GM18507 (cell line): Measurements from ENCODE around the gene SLC17A3.

Experiments
- DNase-seq: peaks from one replicate; pipeline ENCODE4 v3.0.0; 2011; ENCODE audit warnings: low read depth; ENCODE audit not compliant: insufficient read length; ENCODE audit errors: extremely low spot score
- FAIRE-seq: peaks from 2 replicates; lab custom pipeline; 2011; peaks lifted over from hg19 to GRCh38; lab: Jason Lieb, UNC

Gene SLC17A3

DNA sequence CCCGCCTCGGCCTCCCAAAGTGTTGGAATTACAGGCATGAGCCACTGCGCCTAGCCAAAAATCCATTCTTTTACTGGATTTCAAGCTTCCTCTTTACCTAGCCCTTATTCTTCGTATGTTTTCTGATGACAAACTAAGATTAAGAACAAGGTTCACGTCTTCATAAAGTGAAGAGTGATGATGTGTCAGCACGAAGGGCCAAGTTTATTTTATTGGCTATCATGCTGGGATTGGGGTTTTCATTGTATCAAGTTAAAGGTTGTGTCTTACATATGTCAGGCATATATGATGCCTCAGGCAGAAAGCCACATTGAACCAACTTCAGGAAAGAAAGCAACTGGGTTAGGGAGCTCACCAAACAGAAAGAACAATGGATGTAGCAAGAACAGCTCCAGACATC lies 19.7 kb upstream of the SLC17A3 start:
- DNase-seq (no peak), FAIRE-seq (no peak)

DNA sequence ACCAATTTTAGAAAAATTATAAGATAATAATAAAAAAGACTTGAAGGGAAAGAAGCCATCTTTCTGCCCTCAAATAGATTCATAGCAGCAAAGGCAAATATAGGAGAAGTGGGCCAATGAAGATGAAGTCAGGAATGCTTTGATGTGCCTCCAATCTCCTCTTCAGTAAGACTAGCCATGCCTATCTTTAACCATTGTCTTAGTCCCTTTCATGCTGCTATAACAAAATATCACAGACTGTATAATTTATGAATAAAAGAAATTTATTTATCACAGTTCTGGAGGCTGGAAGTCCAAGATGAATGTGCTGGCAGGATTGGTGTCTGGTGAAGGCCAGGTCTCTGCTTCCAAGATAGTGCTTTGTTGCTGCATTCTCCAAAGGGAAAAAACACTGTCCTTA lies 18.8 kb upstream of the SLC17A3 start:
- DNase-seq (no peak), FAIRE-seq (no peak)

DNA sequence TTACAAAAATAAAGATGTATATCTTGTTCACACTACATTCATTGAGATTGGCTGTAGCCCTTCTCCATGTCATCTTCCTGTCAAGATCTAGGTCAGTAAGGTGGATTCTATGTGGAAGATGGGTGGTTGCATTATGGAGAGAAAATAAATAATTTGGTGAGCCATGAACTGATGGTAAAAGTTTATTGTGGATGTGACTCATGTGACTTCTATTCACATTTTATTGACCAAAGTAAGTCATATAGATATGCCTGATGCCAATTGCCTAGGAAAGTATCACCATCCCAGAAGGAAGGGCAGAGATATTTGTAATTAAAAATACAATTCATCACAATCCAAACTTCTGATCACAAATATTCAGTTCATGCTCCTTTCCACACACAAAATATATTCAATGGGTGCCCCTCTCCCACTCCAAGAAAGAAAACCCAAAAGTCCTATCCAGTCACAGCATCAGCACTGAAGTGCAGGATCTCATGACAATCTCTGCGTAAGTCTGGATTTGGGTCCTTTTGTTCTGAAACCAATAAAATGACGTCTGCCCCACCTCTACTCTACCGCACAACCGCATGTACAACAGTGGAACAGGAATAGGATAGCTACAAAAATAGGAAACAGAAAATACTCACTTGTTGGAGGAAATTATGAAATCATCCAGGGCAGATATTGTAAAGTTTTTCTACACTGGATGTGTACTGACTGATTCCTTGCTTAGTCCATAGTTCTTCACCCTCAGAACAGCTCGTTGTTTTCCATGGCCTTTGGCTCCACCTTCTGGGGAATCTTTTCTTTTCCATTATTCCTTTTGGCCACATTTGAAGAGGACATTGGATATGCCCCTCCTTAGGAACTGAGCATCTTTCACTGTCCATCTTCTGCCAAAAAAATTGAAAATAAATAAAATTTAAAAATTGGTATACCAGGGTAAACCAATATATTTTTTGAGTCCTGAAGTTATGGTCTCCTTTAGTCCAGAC lies 16.1 kb upstream of the SLC17A3 start:
- no peak for FAIRE-seq
- no peak for DNase-seq

DNA sequence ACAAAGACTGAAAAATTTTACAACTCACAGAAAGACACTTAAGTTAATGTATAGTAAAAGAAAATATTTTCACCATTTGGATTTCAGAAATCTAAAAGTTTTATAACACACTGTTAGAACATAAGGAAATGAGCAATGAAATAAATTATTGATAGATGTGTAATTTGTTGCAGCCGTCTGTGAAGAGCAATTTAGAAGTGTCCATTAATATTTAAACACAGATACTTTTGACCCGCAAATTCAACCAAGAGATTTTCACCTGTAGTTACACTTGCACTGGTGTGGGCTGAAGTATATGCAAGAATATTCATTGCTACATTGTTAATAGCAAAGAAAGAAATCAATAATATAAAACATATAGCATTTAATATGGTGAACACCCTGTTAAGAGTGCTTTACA lies 14.6 kb upstream of the SLC17A3 start:
- DNase-seq, result no peak
- FAIRE-seq, result no peak

DNA sequence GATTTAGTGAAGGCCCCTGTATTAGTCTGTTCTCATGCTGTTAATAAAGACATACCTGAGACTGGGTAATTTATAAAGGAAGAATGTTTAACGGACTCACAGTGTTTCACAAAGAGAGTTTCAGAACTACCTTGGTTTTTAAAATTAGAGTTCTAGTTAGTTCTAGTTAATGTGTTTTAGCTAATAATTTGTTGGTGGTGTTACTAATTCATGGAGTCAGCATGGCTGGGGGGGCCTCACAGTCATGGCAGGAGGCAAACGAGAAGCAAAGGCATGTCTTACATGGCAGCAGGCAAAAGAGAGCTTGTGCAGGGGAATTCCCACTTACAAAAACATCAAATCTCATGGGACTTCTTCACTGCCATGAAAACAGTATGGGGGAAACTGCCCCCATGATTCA lies 12.0 kb upstream of the SLC17A3 start:
- FAIRE-seq (no peak), DNase-seq (no peak)

DNA sequence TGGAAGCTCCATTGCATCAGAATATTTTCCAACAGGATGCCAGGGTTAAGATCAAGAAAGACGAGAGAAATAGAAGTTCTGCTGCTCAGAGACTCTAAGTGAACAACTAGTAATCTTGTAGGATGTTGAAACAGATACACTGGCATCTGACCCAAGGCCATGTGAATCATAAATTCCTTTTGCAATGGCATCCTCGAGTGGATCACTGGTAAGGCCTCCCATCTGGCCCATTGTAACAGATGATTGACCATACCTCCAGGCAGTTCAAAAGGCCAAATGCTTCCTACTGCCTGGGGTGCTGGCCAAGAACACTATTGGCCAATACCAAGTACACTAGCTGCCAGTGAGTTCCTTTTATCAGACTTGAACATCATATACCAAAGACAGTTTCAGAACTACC lies 9.9 kb upstream of the SLC17A3 start:
- no peak for DNase-seq
- FAIRE-seq, result no peak

DNA sequence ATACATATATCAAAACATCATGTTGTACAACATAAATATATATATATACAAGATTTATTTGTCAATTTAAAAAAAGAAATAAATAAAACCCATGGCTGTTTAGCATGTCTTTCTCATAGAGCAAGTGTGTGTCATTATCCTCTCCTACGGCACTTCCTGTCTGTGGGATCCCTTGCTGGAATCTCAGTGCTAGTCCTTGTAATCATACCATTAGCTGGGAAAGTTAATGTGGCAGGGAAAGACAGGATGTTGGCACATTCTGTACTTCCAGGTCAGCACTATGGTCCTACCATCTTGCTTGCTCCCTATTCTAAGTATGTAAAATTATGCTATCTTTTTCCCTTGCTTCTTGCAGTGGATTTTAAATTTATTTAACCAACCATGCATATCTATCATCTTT lies 9.5 kb upstream of the SLC17A3 start:
- no peak for DNase-seq
- FAIRE-seq, result no peak

DNA sequence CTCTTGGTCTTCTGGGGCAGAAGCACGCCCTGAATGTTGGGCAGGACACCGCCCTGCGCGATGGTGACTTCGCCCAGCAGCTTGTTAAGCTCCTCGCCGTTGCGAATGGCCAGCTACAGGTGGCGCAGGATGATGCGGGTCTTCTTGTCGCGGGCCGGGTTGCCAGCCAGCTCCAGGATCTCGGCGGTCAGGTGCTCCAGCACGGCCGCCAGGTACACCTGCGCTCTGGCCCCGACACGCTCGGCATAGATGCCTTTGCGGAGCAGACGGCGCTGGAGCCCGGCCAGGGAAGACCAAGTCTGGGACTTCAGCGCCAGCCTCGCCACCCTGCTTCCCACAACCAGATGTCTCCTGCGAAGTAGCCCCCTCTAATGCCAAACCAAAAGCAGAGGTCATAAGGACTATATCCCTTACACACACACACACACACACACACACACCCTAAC lies 8.0 kb upstream of the SLC17A3 start:
- DNase-seq (no peak), FAIRE-seq (peak; percentile 39)

DNA sequence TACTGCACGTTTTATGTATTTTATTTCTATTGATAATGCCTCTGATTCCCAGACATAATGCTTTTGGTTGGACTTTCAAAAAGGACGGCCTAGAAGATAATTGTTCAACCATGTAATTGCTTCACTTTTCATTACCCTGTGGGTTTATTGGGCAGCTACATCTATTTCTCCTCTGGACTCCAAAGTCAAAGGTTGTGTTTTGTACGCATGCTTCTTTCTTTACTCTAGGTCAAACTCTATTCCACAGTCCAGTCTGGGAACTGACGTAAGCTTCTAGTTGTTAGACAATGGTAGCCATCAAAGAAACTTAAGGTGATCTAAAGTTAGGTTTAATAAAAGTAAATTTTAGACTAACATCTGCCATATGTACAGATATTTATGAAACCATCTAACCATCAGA lies 6.6 kb upstream of the SLC17A3 start:
- no peak for DNase-seq
- no peak for FAIRE-seq

DNA sequence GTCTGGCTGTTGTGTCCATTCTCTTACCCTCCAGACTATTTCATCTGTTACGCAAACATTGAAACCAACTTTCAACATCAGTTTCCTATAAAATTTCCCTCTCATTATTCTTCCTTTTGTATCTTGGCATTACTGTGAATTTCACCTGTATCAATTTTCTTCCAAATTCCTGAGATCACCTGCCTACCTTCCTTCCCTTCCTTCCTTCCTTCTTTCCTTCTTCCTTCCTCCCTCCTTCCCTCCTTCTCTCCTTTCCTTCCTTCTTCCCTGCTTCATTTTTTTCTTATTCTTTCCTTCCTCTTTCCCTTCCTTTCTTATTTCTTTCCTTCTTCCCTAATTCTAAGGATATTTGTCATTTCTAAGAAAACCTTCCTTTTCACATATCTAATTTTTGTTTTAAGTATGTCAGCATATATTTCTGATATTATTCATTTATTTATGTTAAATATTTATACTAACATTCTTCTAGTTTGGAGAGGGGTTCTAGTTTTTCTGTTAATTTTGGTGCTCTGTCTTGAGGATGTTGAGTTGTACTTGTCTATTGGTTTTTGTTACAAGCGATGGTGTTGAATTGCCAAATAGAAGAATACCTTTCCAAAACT lies 4.8 kb upstream of the SLC17A3 start:
- DNase-seq, result no peak
- FAIRE-seq, result no peak

DNA sequence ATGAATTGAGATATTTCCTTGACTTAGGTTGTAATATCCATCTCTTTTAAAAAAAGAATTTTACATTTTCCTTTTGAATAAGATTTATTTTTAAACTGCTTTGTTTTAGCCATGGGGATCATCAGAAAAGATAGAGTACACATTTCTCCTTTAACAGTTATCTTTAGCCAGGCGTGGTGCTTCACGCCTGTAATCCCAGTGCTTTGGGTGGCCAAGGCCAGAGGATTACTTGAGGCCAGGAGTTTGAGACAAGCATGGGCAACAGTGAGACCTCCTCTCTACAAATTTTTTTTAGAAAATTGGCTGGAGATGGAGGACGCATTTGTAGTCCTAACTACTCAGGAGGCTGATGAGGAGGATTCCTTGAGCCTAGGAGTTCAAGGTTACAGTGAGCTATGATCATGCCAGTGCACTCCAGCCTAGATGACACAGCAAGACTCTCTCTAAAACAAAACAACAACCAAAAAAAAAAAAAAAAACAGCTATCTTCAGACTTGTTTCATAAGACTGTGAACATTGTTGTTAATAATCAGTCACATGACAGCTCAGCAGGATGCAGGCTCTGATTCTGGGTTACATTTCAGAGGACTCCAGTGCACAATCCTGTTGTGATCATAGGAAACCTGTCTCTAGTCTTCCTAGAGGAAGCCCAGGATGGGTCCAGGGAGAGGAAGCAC lies 2.0 kb upstream of the SLC17A3 start:
- FAIRE-seq, result no peak
- DNase-seq, result no peak

DNA sequence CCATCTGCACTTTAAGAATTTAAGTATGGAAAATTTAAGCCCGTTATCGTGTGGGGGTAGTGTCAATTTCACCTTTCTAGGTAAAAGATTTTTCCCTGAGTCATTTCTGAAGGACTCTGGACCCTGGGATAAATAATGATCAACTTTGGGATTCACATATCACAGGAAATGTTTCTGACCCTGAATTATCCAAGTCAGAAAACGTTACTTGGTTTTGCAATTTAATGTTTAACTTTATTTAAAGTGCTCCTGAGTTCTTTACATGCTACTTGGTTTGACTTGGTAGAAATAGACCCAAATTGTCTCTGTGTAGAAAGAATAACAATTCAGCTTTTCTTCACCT lies 1.5 kb upstream of the SLC17A3 start:
- FAIRE-seq (no peak), DNase-seq (no peak)

DNA sequence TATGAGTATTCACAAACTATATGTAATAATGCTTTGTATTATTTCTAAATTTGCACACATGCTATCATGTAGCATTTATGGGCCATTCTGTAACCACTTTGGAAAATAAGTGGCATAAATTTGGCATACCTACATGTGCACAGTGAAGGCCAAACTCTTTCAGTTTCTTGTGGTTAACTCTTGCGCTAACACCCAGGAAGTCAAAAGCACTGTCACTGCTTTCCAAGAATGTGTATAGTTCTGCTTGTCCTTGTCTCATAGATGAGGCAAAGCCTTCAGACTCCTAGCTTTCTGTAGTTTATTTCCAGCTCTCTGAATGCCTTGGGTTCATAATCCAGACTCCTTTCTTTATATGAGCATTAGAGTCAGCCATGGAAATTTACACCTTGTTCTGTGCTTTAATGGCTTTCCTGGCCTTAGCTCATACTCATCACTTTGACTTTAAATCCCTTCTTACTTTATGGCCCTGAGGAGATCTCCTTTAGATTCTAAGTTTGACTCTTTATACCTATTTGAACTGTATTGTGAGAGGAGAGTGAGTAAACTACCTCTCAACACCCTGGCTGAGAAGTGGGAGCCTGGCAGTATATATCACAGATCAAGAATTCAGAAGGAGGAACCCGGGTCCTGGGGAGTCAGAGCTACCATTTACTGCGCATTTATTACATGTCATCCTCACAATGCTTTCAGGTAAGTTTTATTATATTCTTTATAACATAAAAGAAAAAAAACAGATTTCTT lies 949 bp upstream of the SLC17A3 start:
- no peak for FAIRE-seq
- no peak for DNase-seq

DNA sequence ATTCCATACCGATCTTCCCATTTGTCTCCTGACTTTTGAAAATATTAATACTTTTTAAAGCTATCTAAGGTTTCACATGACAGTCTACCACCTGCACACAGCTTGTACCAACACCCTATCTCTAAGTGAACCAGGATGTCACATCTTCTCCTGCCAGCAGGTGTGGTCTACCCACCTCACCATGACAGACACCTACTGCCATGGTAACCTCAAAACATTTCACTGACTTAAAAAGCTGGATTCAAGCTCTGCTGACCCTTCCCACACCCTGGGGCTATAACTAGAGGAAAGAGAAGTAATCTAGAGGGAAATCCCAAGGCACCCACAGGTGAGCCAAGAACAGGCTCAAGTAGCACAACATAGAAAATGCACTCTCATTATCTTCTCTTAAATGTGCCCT lies 1.2 kb downstream of the SLC17A3 start:
- FAIRE-seq (no peak), DNase-seq (no peak)

DNA sequence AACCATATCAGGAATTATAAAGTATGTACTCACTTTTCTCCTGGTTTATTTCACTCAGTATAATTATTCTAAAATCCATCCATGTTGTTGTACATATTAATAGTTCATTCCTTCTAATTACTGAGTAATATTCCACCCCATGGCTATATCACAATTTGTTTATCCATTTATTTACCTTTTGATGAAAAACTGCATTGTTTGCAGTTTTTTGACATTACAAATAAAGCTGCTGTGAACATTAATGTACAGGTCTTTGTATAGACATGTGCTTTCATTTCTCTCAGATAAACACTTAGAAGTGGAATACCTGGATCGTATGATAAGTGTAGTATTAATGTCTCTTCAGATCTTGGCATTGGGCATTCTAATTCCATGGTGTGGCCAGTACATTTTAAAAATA lies 4.2 kb downstream of the SLC17A3 start:
- DNase-seq, result no peak
- no peak for FAIRE-seq

DNA sequence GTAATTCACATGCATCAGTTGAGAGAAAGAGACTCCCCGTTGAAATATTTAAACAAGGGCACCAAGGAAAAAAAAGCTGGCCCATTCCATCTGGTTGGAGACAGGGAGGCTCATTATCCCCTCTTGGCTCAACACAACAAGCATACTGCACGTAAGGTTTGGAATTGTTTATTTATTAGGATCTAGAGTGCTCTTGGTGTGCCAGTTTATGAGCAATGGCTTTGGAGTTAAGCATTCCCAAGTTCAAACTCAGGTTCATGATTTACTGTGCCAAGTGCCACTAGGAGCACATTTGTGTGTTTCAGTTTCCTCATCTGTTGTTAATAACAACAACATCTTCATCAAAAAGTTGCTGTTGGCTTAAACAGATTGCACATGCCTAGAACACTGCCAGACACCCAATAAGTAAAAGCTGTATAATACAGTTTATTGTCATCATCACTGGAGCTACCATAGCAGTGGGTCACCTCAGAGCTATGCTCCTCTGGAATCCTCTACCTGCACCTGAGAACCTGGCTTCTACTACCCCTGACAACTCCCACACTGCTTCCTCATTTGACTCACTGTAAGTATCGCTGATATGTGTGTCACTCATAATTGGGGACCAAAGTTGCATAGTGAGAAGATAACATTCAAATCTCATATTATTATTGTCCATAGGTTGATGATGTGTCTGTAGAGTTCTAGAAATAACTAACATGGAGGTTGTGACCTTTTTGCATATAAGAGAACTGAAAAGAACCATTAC lies 5.4 kb downstream of the SLC17A3 start:
- no peak for DNase-seq
- FAIRE-seq, result no peak

DNA sequence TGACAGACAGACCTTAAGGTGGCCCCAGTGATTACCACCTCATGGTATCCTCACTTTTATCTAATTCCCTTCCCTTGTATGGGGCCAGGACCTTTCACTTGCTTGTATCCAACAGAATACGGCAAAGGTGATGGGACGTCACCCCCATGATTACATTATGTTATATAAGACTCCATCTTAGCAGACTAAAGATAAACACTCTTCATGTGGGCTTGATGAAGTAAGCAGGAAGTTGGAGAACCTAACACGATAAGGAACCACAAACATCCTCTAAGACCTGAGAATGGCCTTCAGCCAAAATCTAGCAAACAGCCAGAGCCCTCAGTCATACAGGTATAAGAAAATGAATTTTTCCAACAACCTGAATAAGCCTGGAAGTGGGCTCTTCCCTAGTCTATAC lies 8.0 kb downstream of the SLC17A3 start:
- DNase-seq, result no peak
- FAIRE-seq, result peak; percentile 76

DNA sequence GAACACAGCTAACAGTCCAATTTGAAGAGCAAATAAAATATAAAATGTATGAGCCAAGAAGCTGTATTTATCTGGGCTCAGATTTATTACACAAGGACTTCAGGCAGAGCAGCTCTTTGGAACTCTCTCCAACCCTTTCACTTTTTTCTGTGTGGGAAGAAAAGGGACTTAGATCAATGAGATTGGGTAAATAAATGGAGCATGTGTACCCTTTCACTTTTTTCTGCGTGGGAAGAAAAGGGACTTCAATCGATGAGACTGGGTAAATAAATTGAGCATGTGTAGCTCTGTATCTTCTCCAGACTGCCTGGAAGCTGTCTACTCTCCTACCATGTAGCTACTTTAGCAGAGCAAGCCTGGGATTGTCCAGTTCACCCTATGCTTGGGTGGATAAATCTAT lies 10.7 kb downstream of the SLC17A3 start:
- FAIRE-seq, result no peak
- no peak for DNase-seq

DNA sequence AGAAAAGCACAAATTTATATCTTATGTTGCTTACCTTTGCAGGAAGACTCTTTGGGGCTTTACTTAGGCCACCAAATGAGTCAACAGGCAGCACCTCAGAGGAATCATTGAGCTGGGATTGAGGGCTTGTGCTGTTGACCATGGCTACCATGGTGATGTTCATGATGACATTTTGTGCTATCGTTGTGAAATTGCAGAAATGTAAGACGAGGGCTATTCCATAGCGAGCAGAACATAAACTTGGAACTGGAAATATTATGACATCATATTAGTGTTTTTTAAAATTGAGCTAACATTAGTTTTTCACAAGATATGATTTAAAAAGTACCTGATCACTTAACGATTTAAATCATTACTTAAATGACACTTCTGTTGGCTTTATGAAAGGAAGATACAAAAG lies 11.8 kb downstream of the SLC17A3 start:
- DNase-seq (no peak), FAIRE-seq (no peak)
